HG03457 (cell line): ENCODE data around the gene RHOT2.
A peak's percentile ranks its signal among the peaks of the same experiment; 100 is the strongest.
"Not testable (repeated sequence)": the region's sequence is repeated elsewhere in the genome, so short reads cannot be mapped to it uniquely, and the experiment has no call there.

Experiments
- ATAC-seq: cut with Tn5 transposase; IDR thresholded peaks from one replicate; pipeline ENCODE4 v1.9.1; 2021; ENCODE audit warnings: moderate number of reproducible peaks; ENCODE audit not compliant: unreplicated experiment

RHOT2 gene

GRCh38 chr16:680967-681745, 13.2 kb downstream of the RHOT2 start:
- no peak for ATAC-seq

GRCh38 chr16:681746-682427, 14.0 kb downstream of the RHOT2 start:
- ATAC-seq: no peak

- no peak for ATAC-seq
Measured at GRCh38 chr16:682493-683395, 14.8 kb downstream of the RHOT2 start.

GRCh38 chr16:683396-684070, 15.6 kb downstream of the RHOT2 start:
- ATAC-seq: no peak

DNA sequence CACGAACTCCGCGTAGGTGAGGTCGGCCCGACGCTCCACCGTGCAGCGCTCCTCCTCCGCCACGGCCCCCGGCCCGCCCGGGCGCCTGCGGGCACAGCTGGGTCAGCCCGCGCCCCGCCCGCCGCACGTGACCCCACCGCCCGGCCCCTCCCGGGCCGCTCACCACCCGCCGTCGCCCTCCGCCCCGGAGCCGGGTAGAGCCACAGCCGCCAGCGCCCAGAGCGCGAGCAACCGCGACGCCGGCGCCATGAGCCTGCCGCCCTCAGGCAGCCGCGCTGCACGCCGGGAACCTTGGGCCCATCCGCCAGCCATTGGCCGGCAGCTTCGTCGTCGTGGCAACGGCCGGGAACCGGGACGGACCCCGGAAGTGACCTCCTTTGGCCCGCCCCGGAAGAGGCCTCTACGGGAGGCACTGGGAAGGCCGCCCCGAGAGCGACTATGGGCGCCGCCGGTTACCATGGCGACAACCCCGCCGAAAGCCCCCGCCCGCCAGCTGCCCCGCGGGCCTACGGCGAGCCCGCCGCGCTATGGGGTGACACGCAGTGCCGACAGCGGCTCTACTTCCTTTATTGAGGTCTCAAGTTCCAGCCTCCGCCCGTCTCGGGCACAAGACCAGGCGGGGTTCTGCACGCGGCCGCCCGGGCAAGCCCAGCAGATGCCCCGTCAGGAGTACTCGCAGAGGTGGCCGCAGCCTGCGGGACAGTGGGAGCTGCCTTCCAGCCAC, 16.3 kb downstream of the RHOT2 start, which contains the start of gene JMJD8:
TSS of gene JMJD8 (minus strand) at position 264 of the 724 bp plus-strand sequence. CDS start at position 249, 15 bp downstream.
- ATAC-seq: peak; percentile 43

GRCh38 chr16:684961-685696, 17.2 kb downstream of the RHOT2 start:
- no peak for ATAC-seq

DNA sequence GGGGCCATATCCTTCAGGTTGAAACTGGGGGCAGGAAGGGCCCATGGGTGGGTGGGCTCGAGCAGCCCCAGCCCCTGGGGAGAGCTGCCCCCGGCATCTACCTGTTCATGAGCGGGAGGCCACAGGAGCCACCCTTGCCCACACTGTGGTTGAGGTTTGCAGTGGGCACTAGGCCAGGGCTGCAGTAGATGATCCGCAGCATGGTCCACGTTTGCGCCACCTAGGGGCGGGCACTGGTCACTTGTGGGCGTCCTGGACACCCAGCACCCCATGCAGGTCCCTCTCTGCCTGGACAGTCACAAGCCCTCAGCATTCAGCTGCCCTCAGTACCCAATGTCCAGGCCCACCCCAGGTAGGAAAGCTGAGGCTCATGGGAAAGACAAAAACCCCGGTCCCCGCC, 18.0 kb downstream of the RHOT2 start:
- no peak for ATAC-seq

GRCh38 chr16:686459-687260, 18.7 kb downstream of the RHOT2 start:
- ATAC-seq: no peak

DNA sequence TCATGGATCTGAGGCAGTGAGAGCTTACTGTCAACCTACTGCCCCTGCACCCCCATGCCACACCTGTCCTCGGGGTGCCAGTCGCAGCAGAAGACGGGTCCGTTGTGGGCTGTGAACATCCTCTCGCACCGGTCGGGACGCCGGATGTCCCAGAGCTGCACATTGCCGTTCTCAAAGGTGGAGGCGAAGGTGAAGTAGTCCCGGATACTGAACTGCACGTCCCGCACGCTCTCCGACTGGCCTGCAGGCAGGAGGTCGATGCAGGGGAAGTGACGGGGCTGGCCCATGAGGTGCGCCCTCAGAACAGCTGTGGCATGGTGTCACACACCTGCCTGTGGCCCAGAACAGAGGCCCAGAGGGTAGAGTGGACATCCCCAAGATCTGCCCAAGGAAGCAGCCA, 19.6 kb downstream of the RHOT2 start:
- no peak for ATAC-seq

DNA sequence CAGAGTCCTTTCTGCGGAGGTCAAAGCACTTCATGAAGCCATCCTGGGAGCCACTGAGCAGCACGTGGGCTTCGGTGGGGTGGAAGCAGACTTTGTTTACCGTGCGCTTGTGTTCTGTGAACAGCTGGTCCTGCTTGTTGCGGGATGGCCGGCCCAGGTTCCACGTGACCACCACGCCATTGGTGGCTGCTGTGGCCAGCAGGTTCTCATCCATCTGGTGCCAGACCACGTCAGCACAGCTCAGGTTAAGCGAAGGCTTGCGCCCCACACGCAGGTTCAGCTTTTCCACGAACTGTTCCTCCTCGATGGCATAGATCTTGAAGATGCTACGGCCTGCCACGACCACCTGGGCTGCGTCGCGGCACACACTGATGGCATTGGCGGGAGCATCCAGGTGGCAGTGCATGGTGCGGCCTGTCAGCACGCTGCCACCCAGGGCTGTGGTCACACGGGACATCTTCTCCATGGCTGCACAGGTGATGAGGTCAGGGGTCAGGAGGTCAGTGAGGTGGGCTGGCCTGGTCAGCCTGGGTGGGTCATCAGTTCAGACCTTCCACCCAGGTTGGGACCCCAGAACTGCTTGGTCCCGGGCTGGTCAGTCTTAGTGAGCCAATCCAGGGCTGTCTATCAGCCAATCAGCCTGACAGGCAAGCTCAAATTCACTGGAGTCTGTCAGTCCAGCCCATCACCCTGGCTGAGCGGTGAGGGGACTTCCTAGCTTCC, 21.4 kb downstream of the RHOT2 start:
- no peak for ATAC-seq

- not testable (repeated sequence) for ATAC-seq
Measured at GRCh38 chr16:691242-691641, 23.3 kb downstream of the RHOT2 start.

DNA sequence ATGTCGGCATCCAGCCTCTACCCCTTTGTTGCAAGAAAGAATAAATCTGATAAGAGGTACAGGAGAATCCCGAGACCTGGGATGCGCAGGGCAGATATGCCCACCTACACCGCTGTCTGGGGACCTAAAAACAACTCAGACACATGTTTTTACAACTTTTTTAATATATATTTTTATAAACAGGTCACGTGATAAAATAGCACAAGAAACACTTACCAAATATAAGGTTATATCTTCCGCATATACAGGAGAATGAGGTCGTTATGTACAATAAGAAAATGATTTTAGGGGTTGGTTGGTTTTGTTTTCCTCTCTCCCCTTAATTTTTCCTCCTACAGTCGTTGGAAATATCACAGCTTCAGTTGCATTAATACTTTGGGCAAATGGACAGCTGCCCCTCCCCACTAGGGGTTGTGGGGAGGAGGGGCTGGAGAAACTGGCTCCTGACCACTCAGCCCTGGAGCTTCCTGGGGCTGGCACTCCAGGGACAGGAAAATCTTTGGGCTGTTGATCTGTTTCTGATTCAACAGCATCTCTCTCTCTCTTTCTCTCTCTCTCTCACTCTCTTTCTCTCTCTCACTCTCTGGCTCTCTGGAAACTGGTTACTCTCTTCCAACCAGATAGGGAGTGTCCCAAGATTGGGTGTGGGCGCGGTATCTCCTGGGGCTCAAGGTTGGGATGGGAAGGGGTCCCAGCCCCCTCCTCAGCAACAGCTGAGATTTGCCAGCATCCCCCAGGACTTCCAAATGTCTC, 24.6 kb downstream of the RHOT2 start:
- no peak for ATAC-seq

DNA sequence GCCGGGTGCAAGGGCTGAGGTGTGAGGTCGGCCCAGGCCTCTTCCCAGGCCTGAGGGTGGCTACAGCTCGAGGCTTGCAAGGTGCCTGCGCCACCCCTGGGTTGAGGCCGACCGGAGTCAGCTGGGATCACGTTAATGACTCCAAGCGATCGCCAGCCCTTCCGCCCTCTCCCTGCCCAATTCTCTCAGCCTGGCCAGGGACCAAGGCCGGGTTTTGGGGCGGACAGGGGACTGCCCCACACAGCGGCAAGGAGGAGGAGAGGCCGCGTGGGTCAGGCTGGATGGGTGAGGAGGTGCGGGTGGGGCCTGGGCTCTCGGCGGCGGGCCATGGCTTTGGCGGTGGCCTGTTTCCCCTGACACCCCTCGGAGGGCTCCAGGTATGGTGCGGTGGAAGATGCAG, 25.4 kb downstream of the RHOT2 start:
- ATAC-seq: no peak

DNA sequence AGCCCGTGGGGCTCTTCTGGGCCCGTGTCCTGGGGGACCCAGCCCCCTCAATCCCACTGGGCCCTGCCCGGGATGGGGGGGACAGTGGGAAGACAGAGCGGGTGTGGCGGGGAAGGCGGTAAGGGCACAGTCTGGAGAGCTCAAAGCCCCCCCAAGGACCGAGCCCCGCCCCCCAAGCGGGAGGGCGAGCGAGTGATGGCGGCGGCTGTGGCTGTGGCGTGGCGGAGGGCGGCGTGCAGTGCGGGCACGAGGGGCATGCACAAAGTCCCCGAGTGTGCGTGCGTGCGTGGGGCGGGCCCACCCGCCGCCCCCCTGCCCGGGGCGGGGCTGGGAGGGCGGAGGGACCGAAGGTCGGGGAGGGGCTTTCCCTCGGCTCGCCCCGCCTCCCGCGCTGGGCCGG, 25.8 kb downstream of the RHOT2 start:
- no peak for ATAC-seq

DNA sequence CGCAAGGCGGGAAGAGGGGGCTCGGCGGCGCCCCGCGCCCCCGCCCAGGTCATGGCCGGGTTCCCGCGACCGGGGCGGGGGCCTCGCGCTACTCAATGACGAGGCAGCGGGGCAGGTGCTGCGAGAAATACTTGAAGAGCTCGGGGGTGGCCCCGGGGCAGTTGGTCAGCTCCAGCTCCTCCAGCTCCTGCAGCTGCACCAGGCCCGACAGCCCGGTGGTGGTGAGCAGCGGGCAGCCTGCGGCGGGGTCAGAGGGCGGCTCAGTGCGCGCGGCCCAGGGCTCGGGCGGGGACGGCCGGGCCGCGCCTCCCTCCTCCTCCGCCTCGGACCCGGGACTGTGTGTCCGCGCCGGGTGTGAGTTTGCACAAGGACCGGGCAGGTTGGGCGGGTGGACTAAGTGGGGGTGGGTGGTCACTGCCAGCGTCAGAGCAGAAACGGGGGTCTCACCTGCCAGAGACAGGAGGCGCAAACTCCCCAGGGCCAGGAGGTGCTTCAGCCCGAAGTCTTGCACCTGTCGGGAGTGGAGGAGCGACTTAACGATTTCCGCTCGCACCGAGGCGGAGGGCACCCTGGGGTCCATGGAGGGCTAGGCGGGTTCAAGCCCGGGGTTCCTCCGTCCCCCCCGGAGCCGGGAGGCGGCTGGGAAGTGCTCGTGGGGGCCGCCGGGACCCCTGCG, 26.4 kb downstream of the RHOT2 start:
- ATAC-seq: no peak

DNA sequence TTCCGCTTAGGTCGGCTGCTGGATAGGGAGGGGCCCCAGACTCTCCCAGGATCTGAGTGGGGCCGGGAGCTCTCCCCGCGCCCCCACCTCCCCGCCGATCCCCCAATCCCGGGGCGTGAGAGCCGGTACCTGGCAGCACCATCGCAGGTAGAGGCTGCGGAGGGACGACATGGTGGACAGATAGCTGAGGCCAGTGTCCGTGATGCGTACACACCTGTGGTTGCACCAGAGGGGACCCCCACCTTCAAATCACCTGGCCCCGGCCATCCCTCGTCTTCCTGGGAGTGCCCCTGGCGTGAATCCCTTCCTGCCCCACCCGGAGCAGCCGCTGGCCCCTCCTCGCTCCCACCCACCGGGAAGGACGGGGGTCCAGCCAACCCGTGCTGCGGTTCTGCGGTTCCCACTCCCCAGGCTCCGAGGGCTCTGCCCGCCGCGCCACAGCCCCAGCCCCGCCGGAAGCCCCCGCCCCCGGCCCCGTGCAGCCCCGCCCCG, 27.0 kb downstream of the RHOT2 start:
- ATAC-seq: no peak
